HCT116 (cell line): Measurements from ENCODE around the gene C12orf43. TPM values are rescaled to one million over a fixed set of nuclear protein-coding genes. Genes with fewer than 3 reads are reported as not detected.

ENCODE experiments used
- ATAC-seq: fragments of 200-7000 bp; cut with Tn5 transposase; 2 replicates; pipeline ENCODE4 v1.9.1; 2020; ENCODE audit warnings: mild to moderate bottlenecking, moderate library complexity
- BruUV-seq: library from RNA; stranded (reverse); fragments of 400-500 nt; replicated peaks from 2 replicates; lab custom pipeline; 2021; lab: Mats Ljungman, UMichigan
- CTCF ChIA-PET: fragments of 300-600 bp; sonication (Branson Sonifier 250); formaldehyde crosslinking; loops from one replicate; lab custom pipeline; 2021; ENCODE audit warnings: antibody characterized with exemption; lab: Charles Lee
- POLR2A ChIA-PET: fragments of 300-600, 350-600 bp; sonication (Branson Sonifier 250); formaldehyde crosslinking; loops from one replicate; lab custom pipeline; 2021; ENCODE audit warnings: antibody characterized with exemption; lab: Charles Lee
- RAD21 ChIA-PET, 2 experiments: fragments of 300-600 bp; sonication (Branson Sonifier 250); formaldehyde crosslinking; loops; one replicate each; lab custom pipeline; 2023; ENCODE audit warnings: low total read pairs in 2 of 2; ENCODE audit not compliant: uncharacterized antibody in 2 of 2, unreplicated experiment in 2 of 2, low non-redundant PET in 1 of 2; lab: Charles Lee
- DNase-seq: peaks from one replicate; pipeline ENCODE4 v3.0.0-alpha.2; 2010; ENCODE audit warnings: low read depth, low spot score
- H2AFZ ChIP-seq: fragments of 200-600 bp; shearing (Covaris generic), sonication (generic); 2 replicates; pipeline ENCODE4 v1.6.1; 2017; ENCODE audit warnings: low read depth, mixed run types, mixed read lengths, antibody characterized with exemption, low read length; ENCODE audit not compliant: poor library complexity, severe bottlenecking
- H3K27ac ChIP-seq: 2 replicates; pipeline ENCODE4 v1.5.1; 2012; ENCODE audit warnings: low read depth, low read length
- H3K27me3 ChIP-seq: fragments of 200-600 bp; sonication (generic); 2 replicates; pipeline ENCODE4 v1.6.1; 2016; ENCODE audit warnings: mixed run types, low read length, mixed read lengths; ENCODE audit not compliant: insufficient read depth
- H3K36me3 ChIP-seq, 2 experiments: fragments of 200-500 bp in 1 of 2; fragments of 200-600 bp in 1 of 2; sonication (Bioruptor generic) in 1 of 2; sonication (generic) in 1 of 2; 2 replicates each; pipeline versions ENCODE4 v1.5.1 to v1.6.1; 2014 to 2016; ENCODE audit warnings: low read length in 2 of 2, inconsistent platforms in 1 of 2, mixed read lengths in 1 of 2, mixed run types in 1 of 2; ENCODE audit not compliant: insufficient read depth in 2 of 2, control insufficient read depth in 1 of 2
- H3K4me1 ChIP-seq, 2 experiments: fragments of 200-600 bp in 1 of 2; sonication (generic) in 1 of 2; 2 replicates each; pipeline versions ENCODE4 v1.5.1 to v1.6.1; 2012 to 2017; ENCODE audit warnings: low read length in 2 of 2, inconsistent platforms in 1 of 2, mild to moderate bottlenecking in 1 of 2, mixed read lengths in 1 of 2, mixed run types in 1 of 2, moderate library complexity in 1 of 2; ENCODE audit not compliant: insufficient read depth in 2 of 2, control insufficient read depth in 1 of 2
- H3K4me2 ChIP-seq: fragments of 200-600 bp; sonication (generic); 2 replicates; pipeline ENCODE4 v1.6.1; 2017; ENCODE audit warnings: mixed run types, low read length, mixed read lengths
- H3K4me3 ChIP-seq, 2 experiments: fragments of 200-600 bp in 1 of 2; sonication (generic) in 1 of 2; replicated peaks in 1 of 2; 2 replicates each; pipeline ENCODE4 v1.5.1; 2011 to 2016; ENCODE audit warnings: low read length in 2 of 2, control low read depth in 1 of 2, low read depth in 1 of 2, mild to moderate bottlenecking in 1 of 2, mixed read lengths in 1 of 2, mixed run types in 1 of 2
- H3K79me2 ChIP-seq: fragments of 200-600 bp; sonication (generic); 2 replicates; pipeline ENCODE4 v1.6.1; 2017; ENCODE audit warnings: mild to moderate bottlenecking, mixed run types, low read length, moderate library complexity, mixed read lengths; ENCODE audit not compliant: insufficient read depth
- H3K9ac ChIP-seq: fragments of 200-600 bp; sonication (generic); 2 replicates; pipeline ENCODE4 v1.6.1; 2016; ENCODE audit warnings: low read length, mixed read lengths
- H3K9me2 ChIP-seq: fragments of 200-600 bp; sonication (generic), shearing (Covaris generic); 2 replicates; pipeline ENCODE4 v1.6.1; 2017; ENCODE audit warnings: mixed run types, mild to moderate bottlenecking, moderate library complexity; ENCODE audit not compliant: insufficient read depth
- H3K9me3 ChIP-seq, 2 experiments: fragments of 200-500 bp in 1 of 2; fragments of 200-600 bp in 1 of 2; sonication (Bioruptor generic) in 1 of 2; sonication (generic) in 1 of 2; 2 replicates each; pipeline ENCODE4 v1.6.1; 2014 to 2017; ENCODE audit warnings: low read length in 2 of 2, mixed read lengths in 2 of 2, inconsistent platforms in 1 of 2, low read depth in 1 of 2, mild to moderate bottlenecking in 1 of 2, mixed run types in 1 of 2, moderate library complexity in 1 of 2; ENCODE audit not compliant: control insufficient read depth in 1 of 2, insufficient read depth in 1 of 2
- H4K20me1 ChIP-seq: fragments of 200-600 bp; sonication (generic), shearing (Covaris generic); 2 replicates; pipeline ENCODE4 v1.6.1; 2017; ENCODE audit warnings: mixed run types, mild to moderate bottlenecking, moderate library complexity; ENCODE audit not compliant: insufficient read depth
- ATF3 ChIP-seq: IDR thresholded peaks from 2 replicates; pipeline ENCODE4 v1.6.1; 2012
- CBX3 ChIP-seq: IDR thresholded peaks from 2 replicates; pipeline ENCODE4 v1.6.1; 2012; ENCODE audit warnings: low read depth
- CEBPB ChIP-seq: IDR thresholded peaks from 2 replicates; pipeline ENCODE4 v1.6.1; 2012; ENCODE audit warnings: low read depth
- EGR1 ChIP-seq: IDR thresholded peaks from 2 replicates; pipeline ENCODE4 v1.6.1; 2012; ENCODE audit warnings: low read depth
- EZH2 ChIP-seq: fragments of 200-600 bp; sonication (generic); IDR thresholded peaks from 2 replicates; pipeline ENCODE4 v1.6.1; 2017; ENCODE audit warnings: antibody characterized with exemption, mixed run types
- SIN3A ChIP-seq: IDR thresholded peaks from 2 replicates; pipeline ENCODE4 v1.6.1; 2012; ENCODE audit warnings: low read depth
- SP1 ChIP-seq: IDR thresholded peaks from 2 replicates; pipeline ENCODE4 v1.6.1; 2012; ENCODE audit warnings: low read depth
- ZBTB33 ChIP-seq: IDR thresholded peaks from 2 replicates; pipeline ENCODE4 v1.6.1; 2011; ENCODE audit warnings: mild to moderate bottlenecking, low read length, moderate library complexity; ENCODE audit not compliant: insufficient replicate concordance; ENCODE audit errors: extremely low read depth
- ZFX ChIP-seq: fragments of 450-650 bp; IDR thresholded peaks from 2 replicates; pipeline ENCODE4 v1.6.1; 2017
- intact Hi-C: fragments of 100-400 bp; cut with micrococcal nuclease; formaldehyde crosslinking; loops from 2 replicates; pipeline ENCODE4 v1.10.0; 2022
- total RNA-seq: library from RNA; stranded (reverse); gene quantifications from one replicate; pipeline ENCODE4 v1.2.1, GENCODE V29; 2021; ENCODE audit not compliant: unreplicated experiment

Gene C12orf43
- total RNA-seq, 1 experiment from 2014 or later = 16.2 TPM

GRCh38 chr12:121018860-121019617, 2.8 kb upstream of the C12orf43 start:
- no peaks in the 10 kb centered on the region for H3K9me3 ChIP-seq
- no peaks in the 10 kb centered on the region for H3K9me2 ChIP-seq
- ChIA-PET RAD21 (no interaction called here), CTCF (interaction anchor here (0.9 kb wide), 1 partner anchor 8 kb away, joined by 3 read pairs; no protein-coding TSS in a partner anchor), POLR2A (no interaction called here)
- intact Hi-C loops = no loop called here
- no peak overlapping the region for H3K9ac ChIP-seq
- peaks cover 5 to 7% of the 10 kb centered on the region in 2 experiments; a peak in 3 of 4 replicates for H3K4me1 ChIP-seq
- H2AFZ ChIP-seq = no peak overlapping the region
- no peak overlapping the region for H3K4me3 ChIP-seq
- no TSS peak for BruUV-seq
- H3K4me2 ChIP-seq = no peak overlapping the region
- H3K27me3 ChIP-seq = no peaks in the 10 kb centered on the region
- no peaks in the 10 kb centered on the region for H4K20me1 ChIP-seq
- DNase-seq (no peak), ATAC-seq (no peak)
- no peaks in the 10 kb centered on the region for H3K36me3 ChIP-seq
- no peak overlapping the region for H3K27ac ChIP-seq
- H3K79me2 ChIP-seq = peaks cover 16% of the 10 kb centered on the region
- TF ChIP-seq CBX3 = no peak
- no peak for TF ChIP-seq ATF3

- Histone ChIP-seq H3K9me3 (no peaks in the 10 kb centered on the region), H2AFZ (no peak overlapping the region), H3K9ac (no peak overlapping the region), H3K9me2 (no peaks in the 10 kb centered on the region), H4K20me1 (no peaks in the 10 kb centered on the region), H3K79me2 (peaks cover 16% of the 10 kb centered on the region), H3K36me3 (no peaks in the 10 kb centered on the region; a peak in 1 of 4 replicates), H3K4me3 (no peak overlapping the region), H3K27ac (no peak overlapping the region), H3K4me2 (no peak overlapping the region), H3K4me1 (peaks cover 5 to 7% of the 10 kb centered on the region in 2 experiments; a peak in 3 of 4 replicates), H3K27me3 (no peaks in the 10 kb centered on the region)
- no peak for DNase-seq
- ATAC-seq = no peak
- intact Hi-C loops = no loop called here
- POLR2A ChIA-PET = no interaction called here
- CTCF ChIA-PET = interaction anchor here (0.9 kb wide), 1 partner anchor 9 kb away, joined by 3 read pairs; no protein-coding TSS in a partner anchor
- RAD21 ChIA-PET = no interaction called here
- BruUV-seq = no TSS peak
- TF ChIP-seq EGR1 = no peak
- TF ChIP-seq SIN3A = no peak
- TF ChIP-seq CEBPB = no peak
- no peak for TF ChIP-seq SP1
- no peak for TF ChIP-seq ZBTB33
- no peak for TF ChIP-seq ZFX
- no peak for TF ChIP-seq EZH2
These were observed 1.7 kb upstream of the C12orf43 start for GRCh38 chr12:121017966-121018491.
